Natural killer cell (primary cell): ENCODE measurements around the gene GDAP1L1. TPM values are rescaled to one million over a fixed set of nuclear protein-coding genes. Genes with fewer than 3 reads are reported as not detected.
"Not testable (repeated sequence)": the region's sequence is repeated elsewhere in the genome, so short reads cannot be mapped to it uniquely, and the experiment has no call there.

Experiments used
- ATAC-seq, 3 donors: fragments of 150-1000 bp in 2 of 3; fragments of 200-7000 bp in 1 of 3; cut with Tn5 transposase; 1 replicate in 1 of 3; 2 replicates in 2 of 3; pipeline ENCODE4 v1.10.0; 2021; ENCODE audit warnings: mild to moderate bottlenecking in 2 of 3, moderate library complexity in 2 of 3
- DNase-seq, 2 donors: peaks; one replicate each; pipeline versions ENCODE4 v3.0.0 to v3.0.0-alpha.2; 2013 to 2021; ENCODE audit warnings: mixed read lengths in 1 of 2
- H3K27ac ChIP-seq: one replicate; pipeline ENCODE4 v1.5.1; 2013; ENCODE audit warnings: mild to moderate bottlenecking, low read length
- H3K27me3 ChIP-seq: one replicate; pipeline ENCODE4 v1.6.1; 2013; ENCODE audit warnings: low read length; ENCODE audit not compliant: control insufficient read depth, insufficient read depth
- H3K36me3 ChIP-seq: one replicate; pipeline ENCODE4 v1.6.1; 2013; ENCODE audit warnings: low read length; ENCODE audit not compliant: control insufficient read depth, insufficient read depth
- H3K4me1 ChIP-seq: one replicate; pipeline ENCODE4 v1.6.1; 2013; ENCODE audit warnings: low read length; ENCODE audit not compliant: control insufficient read depth, insufficient read depth
- H3K4me3 ChIP-seq: one replicate; pipeline ENCODE4 v1.5.1; 2013; ENCODE audit warnings: low read length
- H3K9me3 ChIP-seq: one replicate; pipeline ENCODE4 v1.6.1; 2013; ENCODE audit warnings: low read length; ENCODE audit not compliant: control insufficient read depth, insufficient read depth
- H3K27ac Mint-ChIP-seq, 2 donors: one replicate each; pipeline ENCODE4 v1.8.0; 2022; ENCODE audit warnings: mild to moderate bottlenecking in 2 of 2, mixed read lengths in 2 of 2, moderate library complexity in 1 of 2
- H3K27me3 Mint-ChIP-seq, 2 donors: one replicate each; pipeline ENCODE4 v1.8.0; 2022; ENCODE audit warnings: low read depth in 2 of 2, mixed read lengths in 2 of 2
- H3K36me3 Mint-ChIP-seq: one replicate; pipeline ENCODE4 v1.8.0; 2022; ENCODE audit warnings: mixed read lengths
- H3K4me1 Mint-ChIP-seq, 2 donors: one replicate each; pipeline ENCODE4 v1.8.0; 2022; ENCODE audit warnings: mixed read lengths in 2 of 2
- H3K4me3 Mint-ChIP-seq: one replicate; pipeline ENCODE4 v1.8.0; 2022; ENCODE audit warnings: mild to moderate bottlenecking, moderate library complexity, mixed read lengths
- H3K9me3 Mint-ChIP-seq, 2 donors: one replicate each; pipeline ENCODE4 v1.8.0; 2022; ENCODE audit warnings: mixed read lengths in 2 of 2
- WGBS: methylation state at CpG from one replicate; pipeline ENCODE4 v1.1.7; 2013; ENCODE audit warnings: missing lambda C conversion rate; ENCODE audit not compliant: insufficient coverage; 5-methylcytosine and 5-hydroxymethylcytosine counted together
- intact Hi-C: fragments of 100-400 bp; cut with micrococcal nuclease; formaldehyde crosslinking; loops from one replicate; pipeline ENCODE4 v1.14.2; 2022
- total RNA-seq, 4 donors: library from RNA; stranded (reverse); fragments of 120-200 nt in 1 of 4; gene quantifications; one replicate each; pipeline versions ENCODE4 v1.2.3 to v1.2.4, GENCODE V29; 2013 to 2022
- TF ChIP-seq, protein P1 (sequence below): fragments of 200-600 bp; IDR thresholded peaks from one replicate; pipeline ENCODE4 v1.8.0; 2022; ENCODE audit warnings: antibody characterized with exemption

The GDAP1L1 gene
- total RNA-seq, 3 donors from 2014 or later (not counting 1 experiment from before 2014, with no cell fraction given) = not detected

DNA sequence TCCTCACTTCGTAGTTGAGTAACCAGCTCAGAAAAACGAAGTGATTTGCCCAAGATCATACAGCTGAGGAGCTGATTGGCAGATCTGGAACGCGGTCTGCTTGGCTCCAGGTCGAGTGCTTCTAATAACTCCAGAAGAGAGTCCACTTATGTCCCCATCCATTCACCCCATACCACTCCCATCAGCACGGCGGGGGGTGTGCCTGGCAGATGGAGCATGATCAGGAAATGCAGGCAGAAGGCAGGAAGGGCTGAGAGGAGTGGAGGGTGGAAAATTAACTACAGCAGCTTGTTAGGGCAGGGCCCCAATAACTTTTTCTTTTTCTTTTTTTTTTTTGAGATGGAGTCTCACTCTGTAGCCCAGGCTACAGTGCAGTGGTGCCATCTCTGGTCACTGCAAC lies 48.9 kb downstream of the GDAP1L1 start:
- TF ChIP-seq, protein P1, sequence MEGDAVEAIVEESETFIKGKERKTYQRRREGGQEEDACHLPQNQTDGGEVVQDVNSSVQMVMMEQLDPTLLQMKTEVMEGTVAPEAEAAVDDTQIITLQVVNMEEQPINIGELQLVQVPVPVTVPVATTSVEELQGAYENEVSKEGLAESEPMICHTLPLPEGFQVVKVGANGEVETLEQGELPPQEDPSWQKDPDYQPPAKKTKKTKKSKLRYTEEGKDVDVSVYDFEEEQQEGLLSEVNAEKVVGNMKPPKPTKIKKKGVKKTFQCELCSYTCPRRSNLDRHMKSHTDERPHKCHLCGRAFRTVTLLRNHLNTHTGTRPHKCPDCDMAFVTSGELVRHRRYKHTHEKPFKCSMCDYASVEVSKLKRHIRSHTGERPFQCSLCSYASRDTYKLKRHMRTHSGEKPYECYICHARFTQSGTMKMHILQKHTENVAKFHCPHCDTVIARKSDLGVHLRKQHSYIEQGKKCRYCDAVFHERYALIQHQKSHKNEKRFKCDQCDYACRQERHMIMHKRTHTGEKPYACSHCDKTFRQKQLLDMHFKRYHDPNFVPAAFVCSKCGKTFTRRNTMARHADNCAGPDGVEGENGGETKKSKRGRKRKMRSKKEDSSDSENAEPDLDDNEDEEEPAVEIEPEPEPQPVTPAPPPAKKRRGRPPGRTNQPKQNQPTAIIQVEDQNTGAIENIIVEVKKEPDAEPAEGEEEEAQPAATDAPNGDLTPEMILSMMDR = no peak
- Mint-ChIP-seq H3K4me3 (no peak overlapping the region), H3K27ac (no peak overlapping the region), H3K9me3 (no peaks in the 10 kb centered on the region), H3K27me3 (no peaks in the 10 kb centered on the region), H3K4me1 (peaks cover 0 to 6% of the 10 kb centered on the region in 2 donors), H3K36me3 (no peaks in the 10 kb centered on the region)
- WGBS = 92% methylated on average over 5 of the region's 7 CpGs
- DNase-seq (no peak), ATAC-seq (no peak)
- Histone ChIP-seq H3K36me3 (no peaks in the 10 kb centered on the region), H3K27ac (no peak overlapping the region), H3K4me1 (no peaks in the 10 kb centered on the region), H3K4me3 (no peak overlapping the region), H3K9me3 (no peaks in the 10 kb centered on the region), H3K27me3 (no peaks in the 10 kb centered on the region)
- intact Hi-C loops = no loop called here

GRCh38 chr20:44297721-44298120 lies 50.6 kb downstream of the GDAP1L1 start:
- Mint-ChIP-seq H3K4me3 (no peak overlapping the region), H3K36me3 (no peaks in the 10 kb centered on the region), H3K27ac (no peak overlapping the region), H3K9me3 (no peaks in the 10 kb centered on the region), H3K27me3 (no peaks in the 10 kb centered on the region), H3K4me1 (peaks cover 0 to 6% of the 10 kb centered on the region in 2 donors)
- Histone ChIP-seq H3K4me1 (no peaks in the 10 kb centered on the region), H3K27me3 (no peaks in the 10 kb centered on the region), H3K36me3 (no peaks in the 10 kb centered on the region), H3K27ac (no peak overlapping the region), H3K9me3 (no peaks in the 10 kb centered on the region), H3K4me3 (no peak overlapping the region)
- no peak for DNase-seq
- ATAC-seq = no peak
- WGBS = 94% methylated on average over 3 of the region's 4 CpGs
- TF ChIP-seq, protein P1 = no peak
- intact Hi-C loops = no loop called here

DNA sequence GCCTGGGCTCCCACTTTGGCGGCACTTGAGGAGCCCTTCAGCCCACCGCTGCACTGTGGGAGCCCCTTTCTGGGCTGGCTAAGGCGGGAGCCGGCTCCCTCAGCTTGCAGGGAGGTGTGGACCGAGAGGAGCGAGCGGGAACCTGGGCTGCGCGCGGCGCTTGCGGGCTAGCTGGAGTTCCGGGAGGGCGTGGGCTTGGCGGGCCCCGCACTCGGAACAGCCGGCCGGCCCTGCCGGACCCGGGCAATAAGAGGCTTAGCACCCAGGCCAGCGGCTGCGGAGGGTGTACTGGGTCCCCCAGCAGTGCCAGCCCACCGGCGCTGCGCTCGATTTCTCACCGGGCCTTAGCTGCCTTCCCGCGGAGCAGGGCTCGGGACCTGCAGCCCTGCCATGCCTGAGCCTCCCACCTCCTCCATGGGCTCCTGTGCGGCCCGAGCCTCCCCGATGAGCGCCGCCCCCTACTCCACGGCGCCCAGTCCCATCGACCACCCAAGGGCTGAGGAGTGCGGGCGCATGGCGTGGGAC lies 52.0 kb downstream of the GDAP1L1 start:
- H3K4me1 ChIP-seq, H3K27ac ChIP-seq, H3K9me3 Mint-ChIP-seq, H3K4me1 Mint-ChIP-seq, H3K9me3 ChIP-seq, H3K4me3 ChIP-seq, H3K27me3 ChIP-seq, intact Hi-C loops, H3K27me3 Mint-ChIP-seq, H3K27ac Mint-ChIP-seq, H3K4me3 Mint-ChIP-seq, ATAC-seq, H3K36me3 Mint-ChIP-seq, H3K36me3 ChIP-seq, DNase-seq: not testable (repeated sequence)
- 95% methylated on average over 42 of the region's 42 CpGs for WGBS

- Mint-ChIP-seq H3K27me3 (no peaks in the 10 kb centered on the region), H3K27ac (no peak overlapping the region)
- TF ChIP-seq, protein P1 = no peak
Measured at GRCh38 chr20:44301285-44301684, 54.2 kb downstream of the GDAP1L1 start.

More at GRCh38 chr20:44301285-44301684, 54.2 kb downstream of the GDAP1L1 start:
- no peaks in the 10 kb centered on the region for H3K9me3 ChIP-seq
- intact Hi-C loops = no loop called here
- ATAC-seq (no peak), DNase-seq (no peak)
- no peaks in the 10 kb centered on the region for H3K27me3 ChIP-seq
- no peaks in the 10 kb centered on the region for H3K4me1 ChIP-seq
- no peak overlapping the region for H3K27ac ChIP-seq
- no peaks in the 10 kb centered on the region for H3K36me3 Mint-ChIP-seq
- H3K4me3 ChIP-seq = no peak overlapping the region
- H3K36me3 ChIP-seq = no peaks in the 10 kb centered on the region
- no peaks in the 10 kb centered on the region for H3K9me3 Mint-ChIP-seq
- H3K4me3 Mint-ChIP-seq = no peak overlapping the region
- peaks cover 0 to 6% of the 10 kb centered on the region in 2 donors for H3K4me1 Mint-ChIP-seq
